GM12878 (cell line): ENCODE data around the gene HLA-F.

Source experiments
- DPF2 ChIP-seq: fragments of 450-650 bp; IDR thresholded peaks from 2 replicates; pipeline ENCODE4 v1.6.1; 2017; ENCODE audit warnings: mild to moderate bottlenecking
- EZH2 ChIP-seq: IDR thresholded peaks from 2 replicates; pipeline ENCODE4 v1.6.1; 2012; ENCODE audit warnings: low read depth, mild to moderate bottlenecking, control low read depth, inconsistent platforms, low read length, borderline replicate concordance; ENCODE audit not compliant: control insufficient read depth
- MTA2 ChIP-seq: fragments of 450-650 bp; IDR thresholded peaks from 2 replicates; pipeline ENCODE4 v1.6.1; 2016; ENCODE audit warnings: low read depth, mild to moderate bottlenecking, moderate library complexity
- RFX5 ChIP-seq: IDR thresholded peaks from 2 replicates; pipeline ENCODE4 v1.6.1; 2011; ENCODE audit warnings: low read depth, low read length, improper control_type of control experiment
- TCF12 ChIP-seq: IDR thresholded peaks from 2 replicates; pipeline ENCODE4 v1.6.1; 2011; ENCODE audit warnings: low read depth, mild to moderate bottlenecking, low read length
- TF ChIP-seq, protein P1 (sequence below), 3 experiments: IDR thresholded peaks in 2 of 3; conservative IDR thresholded peaks in 1 of 3; 2 replicates each; pipeline ENCODE4 v1.5.1; 2011; ENCODE audit warnings: low read depth in 3 of 3, low read length in 3 of 3, mild to moderate bottlenecking in 3 of 3, control low read depth in 2 of 3, moderate library complexity in 2 of 3, inconsistent platforms in 1 of 3, mixed read lengths in 1 of 3; ENCODE audit not compliant: control insufficient read depth in 2 of 3, insufficient read depth in 1 of 3; ENCODE audit errors: extremely low read depth in 1 of 3
- TF ChIP-seq, protein P2 (sequence below): IDR thresholded peaks from 2 replicates; pipeline ENCODE4 v1.6.1; 2011; ENCODE audit warnings: low read depth, low read length, improper control_type of control experiment, borderline replicate concordance
- TF ChIP-seq, protein P3 (sequence below): IDR thresholded peaks from 2 replicates; pipeline ENCODE4 v1.6.1; 2012; ENCODE audit warnings: low read depth, low read length, improper control_type of control experiment
- TF ChIP-seq, protein P4 (sequence below): IDR thresholded peaks from 2 replicates; pipeline ENCODE4 v1.6.1; 2012; ENCODE audit warnings: mild to moderate bottlenecking, low read depth, low read length
- TF ChIP-seq, protein P5 (sequence below): IDR thresholded peaks from 2 replicates; pipeline ENCODE4 v1.6.1; 2011; ENCODE audit warnings: mild to moderate bottlenecking, low read depth, low read length, moderate library complexity; ENCODE audit not compliant: insufficient replicate concordance

DNA sequence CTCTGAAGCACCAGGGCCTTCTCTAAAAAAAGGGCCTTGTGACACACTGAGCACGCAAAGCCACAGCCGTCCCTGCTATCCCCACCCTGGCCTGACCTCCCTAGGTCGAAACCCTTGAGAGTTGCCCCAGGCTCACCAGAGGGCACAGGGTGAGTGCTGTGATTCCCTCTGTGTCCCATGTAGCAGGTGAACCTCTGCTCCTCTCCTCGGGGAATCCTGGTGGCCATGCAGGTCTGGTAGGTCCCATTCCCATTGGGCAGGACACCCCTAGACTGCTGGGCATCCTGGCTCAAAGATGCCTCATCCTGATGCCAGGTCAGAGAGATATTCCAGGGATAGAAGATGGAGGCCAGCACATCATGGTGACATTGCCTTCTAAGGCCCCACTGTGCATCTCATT is 20.9 kb downstream of the HLA-F start:
- TF ChIP-seq MTA2 = no peak
- TF ChIP-seq, protein P1, sequence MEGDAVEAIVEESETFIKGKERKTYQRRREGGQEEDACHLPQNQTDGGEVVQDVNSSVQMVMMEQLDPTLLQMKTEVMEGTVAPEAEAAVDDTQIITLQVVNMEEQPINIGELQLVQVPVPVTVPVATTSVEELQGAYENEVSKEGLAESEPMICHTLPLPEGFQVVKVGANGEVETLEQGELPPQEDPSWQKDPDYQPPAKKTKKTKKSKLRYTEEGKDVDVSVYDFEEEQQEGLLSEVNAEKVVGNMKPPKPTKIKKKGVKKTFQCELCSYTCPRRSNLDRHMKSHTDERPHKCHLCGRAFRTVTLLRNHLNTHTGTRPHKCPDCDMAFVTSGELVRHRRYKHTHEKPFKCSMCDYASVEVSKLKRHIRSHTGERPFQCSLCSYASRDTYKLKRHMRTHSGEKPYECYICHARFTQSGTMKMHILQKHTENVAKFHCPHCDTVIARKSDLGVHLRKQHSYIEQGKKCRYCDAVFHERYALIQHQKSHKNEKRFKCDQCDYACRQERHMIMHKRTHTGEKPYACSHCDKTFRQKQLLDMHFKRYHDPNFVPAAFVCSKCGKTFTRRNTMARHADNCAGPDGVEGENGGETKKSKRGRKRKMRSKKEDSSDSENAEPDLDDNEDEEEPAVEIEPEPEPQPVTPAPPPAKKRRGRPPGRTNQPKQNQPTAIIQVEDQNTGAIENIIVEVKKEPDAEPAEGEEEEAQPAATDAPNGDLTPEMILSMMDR (IDR thresholded peaks at IDR 0.05 in 2 of 3, conservative IDR thresholded peaks at IDR 0.05 in 1 of 3; ENCODE audit: control insufficient read depth in 2 of 3, extremely low read depth in 1 of 3, insufficient read depth in 1 of 3, low read depth in 3 of 3, low read length in 3 of 3) = no peak
- TF ChIP-seq, protein P2, sequence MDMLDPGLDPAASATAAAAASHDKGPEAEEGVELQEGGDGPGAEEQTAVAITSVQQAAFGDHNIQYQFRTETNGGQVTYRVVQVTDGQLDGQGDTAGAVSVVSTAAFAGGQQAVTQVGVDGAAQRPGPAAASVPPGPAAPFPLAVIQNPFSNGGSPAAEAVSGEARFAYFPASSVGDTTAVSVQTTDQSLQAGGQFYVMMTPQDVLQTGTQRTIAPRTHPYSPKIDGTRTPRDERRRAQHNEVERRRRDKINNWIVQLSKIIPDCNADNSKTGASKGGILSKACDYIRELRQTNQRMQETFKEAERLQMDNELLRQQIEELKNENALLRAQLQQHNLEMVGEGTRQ = no peak
- no peak for TF ChIP-seq TCF12
- TF ChIP-seq, protein P3, sequence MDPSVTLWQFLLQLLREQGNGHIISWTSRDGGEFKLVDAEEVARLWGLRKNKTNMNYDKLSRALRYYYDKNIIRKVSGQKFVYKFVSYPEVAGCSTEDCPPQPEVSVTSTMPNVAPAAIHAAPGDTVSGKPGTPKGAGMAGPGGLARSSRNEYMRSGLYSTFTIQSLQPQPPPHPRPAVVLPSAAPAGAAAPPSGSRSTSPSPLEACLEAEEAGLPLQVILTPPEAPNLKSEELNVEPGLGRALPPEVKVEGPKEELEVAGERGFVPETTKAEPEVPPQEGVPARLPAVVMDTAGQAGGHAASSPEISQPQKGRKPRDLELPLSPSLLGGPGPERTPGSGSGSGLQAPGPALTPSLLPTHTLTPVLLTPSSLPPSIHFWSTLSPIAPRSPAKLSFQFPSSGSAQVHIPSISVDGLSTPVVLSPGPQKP = no peak
- no peak for TF ChIP-seq RFX5
- no peak for TF ChIP-seq EZH2
- TF ChIP-seq, protein P4, sequence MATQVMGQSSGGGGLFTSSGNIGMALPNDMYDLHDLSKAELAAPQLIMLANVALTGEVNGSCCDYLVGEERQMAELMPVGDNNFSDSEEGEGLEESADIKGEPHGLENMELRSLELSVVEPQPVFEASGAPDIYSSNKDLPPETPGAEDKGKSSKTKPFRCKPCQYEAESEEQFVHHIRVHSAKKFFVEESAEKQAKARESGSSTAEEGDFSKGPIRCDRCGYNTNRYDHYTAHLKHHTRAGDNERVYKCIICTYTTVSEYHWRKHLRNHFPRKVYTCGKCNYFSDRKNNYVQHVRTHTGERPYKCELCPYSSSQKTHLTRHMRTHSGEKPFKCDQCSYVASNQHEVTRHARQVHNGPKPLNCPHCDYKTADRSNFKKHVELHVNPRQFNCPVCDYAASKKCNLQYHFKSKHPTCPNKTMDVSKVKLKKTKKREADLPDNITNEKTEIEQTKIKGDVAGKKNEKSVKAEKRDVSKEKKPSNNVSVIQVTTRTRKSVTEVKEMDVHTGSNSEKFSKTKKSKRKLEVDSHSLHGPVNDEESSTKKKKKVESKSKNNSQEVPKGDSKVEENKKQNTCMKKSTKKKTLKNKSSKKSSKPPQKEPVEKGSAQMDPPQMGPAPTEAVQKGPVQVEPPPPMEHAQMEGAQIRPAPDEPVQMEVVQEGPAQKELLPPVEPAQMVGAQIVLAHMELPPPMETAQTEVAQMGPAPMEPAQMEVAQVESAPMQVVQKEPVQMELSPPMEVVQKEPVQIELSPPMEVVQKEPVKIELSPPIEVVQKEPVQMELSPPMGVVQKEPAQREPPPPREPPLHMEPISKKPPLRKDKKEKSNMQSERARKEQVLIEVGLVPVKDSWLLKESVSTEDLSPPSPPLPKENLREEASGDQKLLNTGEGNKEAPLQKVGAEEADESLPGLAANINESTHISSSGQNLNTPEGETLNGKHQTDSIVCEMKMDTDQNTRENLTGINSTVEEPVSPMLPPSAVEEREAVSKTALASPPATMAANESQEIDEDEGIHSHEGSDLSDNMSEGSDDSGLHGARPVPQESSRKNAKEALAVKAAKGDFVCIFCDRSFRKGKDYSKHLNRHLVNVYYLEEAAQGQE = no peak
- no peak for TF ChIP-seq DPF2
- TF ChIP-seq, protein P5, sequence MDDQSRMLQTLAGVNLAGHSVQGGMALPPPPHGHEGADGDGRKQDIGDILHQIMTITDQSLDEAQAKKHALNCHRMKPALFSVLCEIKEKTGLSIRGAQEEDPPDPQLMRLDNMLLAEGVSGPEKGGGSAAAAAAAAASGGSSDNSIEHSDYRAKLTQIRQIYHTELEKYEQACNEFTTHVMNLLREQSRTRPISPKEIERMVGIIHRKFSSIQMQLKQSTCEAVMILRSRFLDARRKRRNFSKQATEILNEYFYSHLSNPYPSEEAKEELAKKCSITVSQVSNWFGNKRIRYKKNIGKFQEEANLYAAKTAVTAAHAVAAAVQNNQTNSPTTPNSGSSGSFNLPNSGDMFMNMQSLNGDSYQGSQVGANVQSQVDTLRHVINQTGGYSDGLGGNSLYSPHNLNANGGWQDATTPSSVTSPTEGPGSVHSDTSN = no peak
